Dedifferentiated amniotic fluid mesenchymal stem cell (primary cell): ENCODE measurements around the gene CD164L2.
A peak's percentile ranks its signal among the peaks of the same experiment; 100 is the strongest.
"Not testable (repeated sequence)": the region's sequence is repeated elsewhere in the genome, so short reads cannot be mapped to it uniquely, and the experiment has no call there.

Experiments
- DNase-seq: peaks from one replicate; pipeline ENCODE4 v3.0.0-alpha.2; 2016; ENCODE audit errors: extremely low spot score

The CD164L2 gene

DNA sequence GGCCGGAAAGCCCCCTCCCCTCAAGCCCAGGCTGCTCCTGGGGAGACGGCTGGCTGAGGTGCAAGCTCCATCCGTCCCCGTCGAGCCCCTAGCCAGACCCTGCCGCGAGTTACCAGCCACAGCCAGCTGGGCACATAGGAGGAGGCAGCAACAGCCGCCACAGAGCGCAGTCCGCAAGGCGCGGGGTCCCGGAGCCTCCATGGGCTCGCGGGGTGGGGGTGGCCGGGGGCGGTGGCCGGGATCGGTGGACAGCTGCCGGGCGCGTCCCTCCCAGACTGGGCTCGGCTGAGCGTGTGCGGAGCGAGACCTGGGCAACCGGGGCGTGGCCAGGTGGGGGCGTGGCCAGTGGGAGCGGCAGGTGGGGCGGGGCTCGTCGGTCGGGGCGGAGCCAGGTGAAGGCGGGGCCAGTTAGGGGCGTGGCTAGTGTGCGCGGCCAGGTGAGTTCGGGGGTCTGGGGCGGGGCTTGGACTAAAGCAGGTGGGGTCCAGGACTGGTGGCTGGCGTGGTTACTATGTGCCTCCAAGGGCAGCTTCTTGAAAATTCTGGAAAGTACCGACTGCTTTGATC lies at the start of gene CD164L2:
TSS of gene CD164L2 (minus strand) at position 295 of the 567 bp plus-strand sequence. CDS start at position 201, 94 bp downstream.
- DNase-seq: no peak

DNA sequence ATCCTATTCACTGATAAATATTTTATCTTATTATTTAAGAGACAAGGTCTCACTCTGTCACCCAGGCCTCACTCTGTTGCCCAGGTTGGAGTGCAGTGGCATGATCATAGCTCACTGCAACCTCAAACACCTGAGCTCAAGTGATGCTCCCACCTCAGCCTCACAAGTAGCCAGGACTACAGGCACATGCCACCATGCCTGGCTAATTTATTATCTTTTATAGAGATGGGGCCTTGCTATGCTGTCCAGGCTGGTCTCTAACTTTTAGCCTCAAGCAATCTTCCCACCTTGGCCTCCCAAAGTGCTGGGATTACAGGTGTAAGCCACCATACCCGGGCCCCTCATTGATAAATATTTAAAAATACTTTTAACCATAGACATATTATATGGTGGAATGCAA lies 49.6 kb upstream of the CD164L2 start:
- DNase-seq: not testable (repeated sequence)

DNA sequence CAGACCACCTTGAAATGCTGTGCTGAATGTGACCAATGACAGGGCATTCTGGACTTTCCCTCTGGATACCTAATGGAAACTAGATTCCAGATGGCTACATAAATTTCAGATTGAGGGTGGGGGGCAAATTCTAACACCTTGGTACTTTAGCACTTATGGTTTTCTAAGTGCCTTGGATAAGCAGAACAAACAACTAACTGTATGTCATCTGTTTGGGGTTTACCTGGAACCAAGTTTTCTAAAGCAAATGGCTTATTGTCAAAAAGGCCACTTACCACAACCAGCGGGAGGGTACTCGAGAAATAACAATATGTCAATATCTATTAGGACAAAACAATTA lies 48.4 kb upstream of the CD164L2 start:
- no peak for DNase-seq

DNA sequence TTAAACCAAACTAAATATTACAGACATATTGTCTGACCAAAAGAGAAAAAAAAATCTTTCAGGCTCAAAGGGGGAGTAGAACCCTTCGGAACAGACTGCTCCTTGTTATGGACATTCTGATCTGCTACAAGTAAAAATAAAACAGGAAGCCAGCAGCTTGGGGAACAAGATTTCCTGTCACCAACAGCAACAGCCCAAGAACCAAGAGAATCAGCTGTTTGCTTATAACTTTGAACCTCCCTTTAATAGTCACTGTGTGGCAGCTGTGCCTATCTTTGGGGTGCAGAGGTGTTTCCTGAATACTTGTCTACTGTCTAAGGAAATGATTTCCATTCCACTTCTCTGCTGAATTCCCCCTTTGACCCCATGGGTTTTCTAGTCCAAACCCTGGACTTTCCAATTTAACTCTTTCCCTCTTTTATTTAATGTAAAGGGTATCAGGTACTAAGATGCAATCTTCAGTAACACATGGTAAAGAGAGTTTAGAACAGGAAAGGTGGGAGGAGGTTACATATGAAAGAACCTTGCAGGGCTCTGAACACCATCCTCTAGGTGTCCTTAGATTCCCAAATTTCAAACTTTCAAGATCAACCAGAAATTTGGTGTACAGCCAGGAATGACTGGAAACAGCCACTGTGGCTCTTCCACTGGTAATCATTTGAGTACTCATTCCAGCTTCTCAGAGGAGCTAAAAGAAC lies 47.9 kb upstream of the CD164L2 start:
- no peak for DNase-seq

DNA sequence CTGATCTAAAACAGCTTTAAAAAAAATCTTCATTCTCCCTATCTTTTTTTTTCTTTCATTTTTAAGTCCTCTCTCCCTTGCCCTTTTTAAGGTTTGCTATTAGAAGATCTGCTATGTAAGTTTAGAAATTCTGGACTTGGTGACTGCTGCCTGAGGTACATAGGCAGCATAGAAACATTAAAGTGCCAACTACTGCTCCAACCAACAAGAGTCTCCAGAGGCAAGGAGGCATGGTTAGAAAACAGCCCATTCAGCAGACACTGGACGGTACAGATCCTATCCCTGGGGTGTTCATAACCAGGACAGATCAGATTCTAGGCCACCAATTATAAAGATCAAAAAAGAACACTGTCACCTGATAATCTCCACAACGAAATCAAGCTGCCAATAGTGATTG lies 45.9 kb upstream of the CD164L2 start:
- DNase-seq: no peak

DNA sequence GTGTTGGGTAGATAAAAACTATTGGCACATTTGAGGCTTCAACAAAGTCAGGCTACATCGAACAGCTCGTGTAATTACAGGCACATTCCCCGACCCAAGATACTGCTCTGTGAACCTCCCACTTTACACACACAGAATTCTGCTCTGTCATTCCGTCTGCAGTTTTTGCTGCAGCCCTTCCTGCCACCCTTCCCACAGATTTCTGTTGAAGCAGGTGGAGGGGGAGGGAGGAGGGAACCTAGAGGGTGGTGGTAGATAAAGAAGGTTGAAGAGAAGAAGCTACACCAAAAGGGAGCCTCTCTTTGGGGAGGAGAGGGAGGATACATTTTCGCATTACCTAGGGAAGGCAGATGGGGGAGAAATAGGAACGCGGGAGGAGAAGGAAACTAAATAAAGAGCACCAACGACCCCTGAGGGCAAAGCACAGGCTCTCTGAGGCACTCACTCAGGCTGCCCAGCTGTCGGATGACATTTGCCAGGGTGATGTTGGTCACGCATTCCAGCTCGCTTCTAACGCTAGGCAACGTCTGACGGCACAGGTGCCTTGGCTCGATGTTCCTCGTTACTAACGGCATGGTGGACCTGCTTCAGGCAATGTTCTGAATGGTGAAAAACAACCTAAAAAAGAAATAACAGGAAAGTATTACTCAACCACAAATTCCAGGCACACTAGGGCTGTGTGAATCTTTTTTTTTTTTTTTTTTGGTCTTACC lies 45.3 kb upstream of the CD164L2 start:
- DNase-seq: no peak

DNA sequence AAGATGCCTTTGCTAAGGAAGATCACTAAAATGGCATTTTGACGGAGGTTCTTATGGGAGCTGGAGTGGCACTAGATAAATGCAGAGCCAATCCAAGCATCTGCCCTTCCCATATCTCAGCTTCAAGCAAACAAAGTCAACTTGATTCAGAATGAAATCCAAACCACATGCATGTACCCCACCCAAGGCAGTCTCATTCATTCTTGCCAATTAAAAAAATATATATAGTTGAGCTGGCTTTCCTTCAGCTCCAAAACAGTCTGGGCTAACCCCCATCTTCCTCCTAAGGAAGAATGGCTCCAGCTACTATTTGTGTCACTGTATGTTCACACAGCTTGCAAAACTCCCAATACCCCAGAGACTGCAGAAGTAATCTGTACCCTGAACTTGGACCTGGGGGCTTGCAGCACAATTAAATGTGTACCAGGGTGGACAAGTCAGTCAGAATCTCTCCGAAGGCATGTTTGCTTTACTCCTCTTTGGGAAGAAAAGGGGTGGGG lies 44.7 kb upstream of the CD164L2 start:
- peak; percentile 36 for DNase-seq

DNA sequence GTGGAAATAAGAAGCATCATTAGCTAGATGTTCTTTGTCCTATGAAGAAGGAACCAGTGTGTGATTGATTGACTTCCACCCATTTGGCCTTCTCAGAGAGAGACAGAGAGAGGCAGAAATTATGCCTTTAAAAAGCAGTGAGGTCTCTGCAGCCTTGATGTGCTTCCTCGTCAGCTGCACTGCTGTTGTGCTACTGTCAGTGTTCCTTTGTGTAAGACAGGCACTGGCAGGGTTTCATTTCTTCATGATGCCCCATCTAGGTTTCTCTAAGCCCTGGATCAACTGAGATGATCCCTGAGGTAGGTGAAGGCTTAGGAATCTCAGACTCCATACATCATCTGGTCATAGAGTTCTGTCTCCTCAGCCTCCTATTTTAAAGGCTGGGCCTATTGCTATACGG lies 44.2 kb upstream of the CD164L2 start:
- DNase-seq: no peak

DNA sequence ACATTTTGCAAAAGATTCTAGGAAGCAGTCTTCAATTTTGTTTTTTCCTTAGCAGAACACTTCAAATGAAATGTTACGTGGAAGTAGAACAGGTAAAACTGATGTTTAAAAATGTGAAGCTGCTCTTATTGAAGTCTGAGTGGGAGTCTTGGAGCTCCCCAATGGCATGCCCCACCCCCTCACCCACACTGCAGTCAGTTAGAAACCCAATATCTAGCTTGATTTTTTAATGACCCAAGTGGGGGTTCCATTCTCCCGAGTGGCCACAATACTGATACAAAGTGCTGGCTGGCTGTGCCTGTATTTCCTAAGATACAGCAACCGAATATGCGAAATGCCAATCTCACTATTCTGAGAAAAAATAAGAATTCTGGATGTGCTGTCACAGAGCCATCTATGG lies 40.6 kb upstream of the CD164L2 start:
- no peak for DNase-seq

DNA sequence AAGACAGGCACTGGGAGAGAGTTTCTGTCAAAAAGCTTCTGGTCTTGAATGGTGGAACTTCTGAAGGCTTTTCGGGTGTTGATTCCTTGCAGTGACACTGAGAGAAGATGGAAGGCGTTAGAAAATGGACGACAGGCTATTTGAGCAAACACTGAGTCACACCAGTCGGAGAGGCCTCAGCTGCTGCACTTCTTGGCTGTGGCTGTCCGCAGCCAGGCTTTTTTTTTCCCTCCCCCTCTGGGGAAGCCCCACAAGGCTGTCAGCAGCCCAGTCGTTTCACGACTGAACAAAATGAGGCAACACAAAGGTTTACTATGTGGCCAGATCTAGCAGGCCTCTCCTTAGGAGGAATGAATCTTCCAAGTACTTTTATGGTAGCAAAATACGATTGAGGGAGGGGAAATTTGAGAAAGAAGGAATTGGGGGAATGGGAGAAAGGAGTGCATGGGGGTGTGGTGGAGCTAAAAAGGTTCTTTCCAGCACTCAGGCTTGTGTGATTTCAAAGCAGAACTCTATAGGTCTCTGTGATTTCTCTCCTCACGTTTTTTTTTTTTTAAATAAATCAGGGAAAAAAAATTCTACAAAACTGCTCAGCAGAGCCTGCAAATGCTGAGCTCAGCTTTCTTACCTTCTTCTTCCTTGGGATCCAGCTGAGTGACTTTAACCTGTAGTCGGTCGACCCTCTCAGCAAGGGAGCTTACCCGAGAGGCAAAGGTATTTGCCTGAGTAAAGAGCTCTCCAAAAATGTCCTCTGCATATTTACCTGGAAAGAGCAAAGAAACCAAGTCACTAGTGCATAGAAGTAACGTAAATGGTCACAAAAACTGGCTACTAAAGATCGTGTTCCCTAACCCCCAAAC lies 35.4 kb upstream of the CD164L2 start:
- peak; percentile 72 for DNase-seq

DNA sequence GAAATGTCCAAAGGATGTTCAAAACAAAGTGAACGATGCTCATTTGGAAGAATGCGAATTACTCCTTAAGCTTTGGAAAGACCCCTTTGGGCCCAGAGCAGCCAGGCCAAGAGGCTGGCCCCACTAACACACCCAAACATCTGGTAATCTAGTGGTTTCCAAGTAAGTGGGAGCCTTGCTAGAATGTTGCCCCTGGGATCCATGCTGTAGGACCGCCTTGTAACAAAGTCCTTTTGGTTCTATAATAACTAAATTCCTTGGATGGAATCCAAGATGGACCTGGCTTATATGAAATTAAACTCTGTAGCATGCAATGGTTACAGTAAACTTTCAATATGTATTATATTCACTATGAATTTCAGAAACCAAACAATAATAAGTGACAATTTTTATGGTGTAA lies 34.6 kb upstream of the CD164L2 start:
- DNase-seq: no peak

DNA sequence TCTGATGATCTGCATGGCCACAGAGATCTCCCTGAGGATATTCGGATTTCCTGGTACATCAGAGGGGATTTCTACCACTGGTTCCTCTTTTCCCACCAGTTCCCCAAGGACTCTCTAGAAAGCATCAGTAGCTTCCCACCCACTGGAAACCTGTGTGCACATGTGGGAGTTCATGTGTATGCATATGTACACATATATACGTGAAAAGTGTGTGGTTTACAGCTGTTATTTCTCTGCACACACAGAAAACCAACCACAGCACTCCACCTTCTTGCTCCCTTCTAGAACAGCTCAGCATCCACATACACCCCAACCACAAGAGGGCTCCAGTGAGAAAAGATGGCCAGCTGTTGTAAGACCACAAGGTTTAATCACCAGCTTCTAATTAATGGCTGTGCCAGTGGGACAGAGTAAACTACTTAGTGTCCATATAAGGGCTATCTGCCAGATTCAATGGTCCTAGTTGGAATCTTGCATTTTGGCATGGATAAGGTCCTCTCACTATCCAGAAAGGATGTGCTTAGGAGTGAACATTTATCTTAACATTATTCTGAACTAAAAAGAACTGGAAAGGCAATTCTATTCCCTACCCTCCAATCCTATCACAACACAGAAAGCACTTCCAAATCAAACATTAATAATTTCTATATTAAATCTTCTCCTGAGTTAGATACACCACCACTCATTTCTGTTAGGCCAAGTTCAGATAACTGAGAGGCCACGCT lies 33.4 kb upstream of the CD164L2 start:
- peak; percentile 59 for DNase-seq

DNA sequence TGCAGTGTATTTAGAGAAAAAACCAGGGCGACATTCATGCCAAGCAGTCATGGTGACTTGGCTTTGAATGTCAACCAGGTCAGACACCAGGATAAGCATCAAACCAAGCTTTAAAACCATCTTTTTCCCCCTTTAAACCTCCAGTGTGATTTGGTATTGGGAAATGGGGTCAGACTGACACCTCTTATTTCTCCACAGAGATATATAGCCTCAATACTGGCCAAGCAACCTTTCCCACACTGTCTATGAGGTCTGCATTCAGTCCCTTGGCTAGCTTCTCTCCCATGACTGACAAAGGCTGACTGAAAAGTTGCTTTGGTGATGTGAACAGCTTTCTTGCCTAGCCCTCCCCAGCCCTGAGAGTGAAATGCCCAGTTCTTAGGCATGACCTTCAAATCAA lies 31.0 kb upstream of the CD164L2 start:
- no peak for DNase-seq

DNA sequence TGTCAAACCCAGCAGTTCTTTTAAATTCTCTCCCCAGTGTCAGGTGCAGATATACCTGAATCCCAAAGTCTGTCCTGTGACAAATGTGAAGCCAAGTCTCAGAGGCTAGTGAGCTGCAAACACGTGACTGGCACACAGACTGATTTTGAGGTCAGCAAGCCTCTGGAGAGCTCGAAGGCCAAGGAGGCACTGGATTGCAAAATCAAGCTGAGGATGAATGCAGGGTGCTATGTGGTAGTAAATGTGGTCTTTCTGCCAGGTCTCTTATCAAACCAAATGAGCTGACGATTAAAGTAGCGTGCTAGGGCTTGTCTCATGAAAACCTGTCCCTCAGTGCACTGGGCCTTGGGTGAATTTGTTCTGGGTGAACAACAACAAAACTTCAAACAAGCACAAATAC lies 29.9 kb upstream of the CD164L2 start:
- no peak for DNase-seq

DNA sequence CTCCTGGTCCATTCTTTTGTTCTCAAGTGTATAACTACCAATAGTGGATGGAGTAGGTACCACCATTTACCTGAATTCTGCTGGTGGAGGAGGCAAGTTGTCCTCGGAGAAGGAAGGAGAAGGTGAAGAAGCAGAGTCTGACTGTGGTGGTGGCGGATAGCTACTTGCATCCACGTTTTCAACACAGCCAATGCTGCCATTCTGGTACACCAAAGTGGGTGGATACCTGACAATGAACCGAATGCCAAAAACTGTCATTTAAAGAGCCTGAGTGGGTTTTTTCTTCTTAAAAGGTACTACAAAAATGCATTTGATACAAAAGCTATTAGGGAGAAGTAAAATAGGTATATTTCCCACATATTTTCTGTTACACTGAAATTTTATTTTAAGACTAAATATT lies 29.4 kb upstream of the CD164L2 start:
- no peak for DNase-seq

DNA sequence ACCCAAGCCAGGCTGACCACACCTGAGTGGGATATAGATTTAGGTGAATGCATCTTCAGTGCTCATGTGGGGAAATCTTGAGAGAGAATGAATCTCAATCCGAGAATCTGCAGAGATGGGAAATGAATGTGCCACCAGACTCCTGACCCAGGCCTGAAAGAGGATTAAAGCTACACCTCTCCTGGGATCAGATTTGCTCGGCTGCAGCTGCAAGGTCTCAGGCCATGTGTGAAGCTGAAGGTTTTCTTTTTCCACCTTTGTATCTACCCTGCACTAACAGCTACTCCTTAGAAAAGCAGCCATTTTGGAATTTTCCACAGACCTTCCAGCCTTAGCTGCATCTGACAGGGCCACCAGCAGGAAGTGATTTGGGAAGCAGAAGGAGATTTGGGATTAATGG lies 27.6 kb upstream of the CD164L2 start:
- DNase-seq: no peak

DNA sequence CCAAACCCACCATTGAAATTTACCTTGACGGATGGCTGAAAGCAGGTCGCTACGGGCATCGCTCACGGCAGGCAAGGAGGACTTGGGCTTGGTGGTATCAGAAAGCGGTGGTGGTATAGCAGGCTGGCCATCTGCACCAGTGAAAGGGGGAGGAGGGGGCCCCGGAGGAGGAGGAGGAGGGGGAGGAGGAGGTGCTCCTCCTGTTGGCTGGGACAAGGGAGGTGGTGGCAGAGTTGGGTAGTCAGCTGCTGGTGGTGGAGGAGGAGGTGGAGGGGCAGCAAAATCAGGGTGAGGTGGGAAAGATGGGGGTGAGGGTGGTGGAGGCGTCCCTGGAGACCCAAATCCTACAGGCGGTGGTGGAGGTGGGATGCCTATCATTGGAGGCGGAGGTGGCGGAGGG lies 26.5 kb upstream of the CD164L2 start:
- no peak for DNase-seq

DNA sequence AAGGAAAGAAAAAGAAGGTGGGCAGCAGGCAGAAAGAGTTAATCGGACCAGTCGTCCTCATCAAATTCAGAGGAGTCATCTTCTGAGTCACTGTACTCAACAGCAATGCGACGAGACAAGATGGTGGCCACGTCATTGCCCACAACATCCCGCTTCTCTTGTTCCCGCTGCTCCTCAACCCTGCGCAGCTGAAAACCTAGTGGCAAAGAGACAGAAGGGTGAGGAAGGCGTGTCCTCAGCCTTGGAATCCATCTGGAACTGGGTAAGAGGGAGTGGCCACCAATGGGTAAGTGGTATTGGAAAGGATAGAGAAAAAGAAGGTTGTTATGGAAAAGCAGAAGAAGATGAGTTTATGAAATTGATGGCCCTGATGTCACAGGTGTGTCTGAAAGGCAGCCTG lies 25.0 kb upstream of the CD164L2 start:
- DNase-seq: no peak

DNA sequence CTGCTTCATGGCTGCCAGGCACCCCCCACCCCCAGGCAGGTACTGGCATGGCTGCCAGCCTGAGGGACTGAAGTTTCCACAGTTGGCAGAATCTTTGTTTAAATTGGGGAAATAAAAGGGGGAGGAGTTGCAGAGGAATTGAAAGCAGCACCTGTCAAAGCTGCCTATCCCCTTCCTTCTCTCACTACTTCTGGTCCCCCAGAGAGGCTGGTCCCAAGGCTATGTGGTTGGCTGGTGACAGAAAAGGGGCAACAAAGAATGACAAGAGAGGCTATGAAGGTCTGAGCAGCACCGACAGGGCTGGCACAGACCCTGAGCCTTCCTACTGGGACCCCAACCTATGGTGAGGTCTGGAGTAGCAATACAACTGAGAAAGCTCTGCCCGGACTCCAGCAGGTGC lies 23.7 kb upstream of the CD164L2 start:
- DNase-seq: not testable (repeated sequence)

DNA sequence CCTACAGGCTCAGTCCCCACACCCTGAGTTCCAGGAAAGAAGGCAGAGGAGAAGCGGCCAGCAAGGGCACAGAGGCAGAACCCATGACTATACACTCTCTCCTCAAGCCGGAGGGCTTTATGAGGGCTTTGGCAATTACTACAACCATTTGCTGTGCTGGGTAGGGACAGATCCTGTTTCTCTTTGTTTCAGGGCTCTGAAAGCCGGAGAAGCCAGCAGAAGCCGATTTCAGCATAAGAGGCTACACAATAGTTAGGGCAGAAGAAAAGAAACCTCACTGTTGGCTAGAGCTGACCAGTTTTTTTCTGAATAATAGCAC lies 23.2 kb upstream of the CD164L2 start:
- DNase-seq: no peak

DNA sequence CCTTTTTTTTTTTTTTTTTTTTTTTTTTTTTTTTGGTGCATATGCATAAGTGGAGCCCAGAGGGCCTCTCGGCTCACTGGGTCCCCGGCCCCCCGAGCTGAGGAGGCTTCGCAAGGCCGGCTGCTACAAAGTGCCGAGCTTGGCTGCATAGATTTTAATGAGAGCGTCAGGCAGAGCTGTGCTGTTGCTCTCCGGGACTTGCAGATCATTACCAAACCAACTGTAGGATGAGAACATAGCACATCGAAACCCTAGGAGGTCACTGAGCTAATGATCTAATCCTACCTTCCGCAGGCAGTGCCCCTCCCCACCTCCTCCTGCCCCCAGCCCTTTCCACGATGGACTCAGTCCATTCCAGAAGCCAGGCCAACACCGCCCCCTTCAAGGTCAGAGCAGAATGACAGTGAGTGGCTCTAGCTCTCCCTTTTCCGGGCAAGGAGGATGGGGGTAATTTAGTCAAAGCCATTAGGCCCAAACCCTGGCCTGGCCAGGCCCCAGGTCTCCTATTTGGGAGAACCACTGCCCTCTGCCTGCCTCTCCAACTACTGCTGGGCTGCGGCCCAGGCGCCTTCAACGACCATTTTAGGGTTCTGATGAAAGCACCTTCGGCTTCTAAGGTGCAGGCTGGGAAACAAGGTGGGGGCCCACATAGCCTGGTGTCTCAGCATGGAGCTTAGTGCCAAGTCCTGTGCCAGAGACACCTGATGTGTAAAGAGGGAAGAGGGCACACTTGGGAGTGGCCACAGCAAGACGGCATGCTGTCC lies 22.6 kb upstream of the CD164L2 start:
- DNase-seq: not testable (repeated sequence)
